LNCAP (cell line): ENCODE results near the gene CD80.

Experiments used
- TF ChIP-seq, protein P1 (sequence below): fragments of 450-650 bp; IDR thresholded peaks from 2 replicates; pipeline ENCODE4 v1.5.1; 2017; ENCODE audit warnings: mild to moderate bottlenecking

The CD80 gene

DNA sequence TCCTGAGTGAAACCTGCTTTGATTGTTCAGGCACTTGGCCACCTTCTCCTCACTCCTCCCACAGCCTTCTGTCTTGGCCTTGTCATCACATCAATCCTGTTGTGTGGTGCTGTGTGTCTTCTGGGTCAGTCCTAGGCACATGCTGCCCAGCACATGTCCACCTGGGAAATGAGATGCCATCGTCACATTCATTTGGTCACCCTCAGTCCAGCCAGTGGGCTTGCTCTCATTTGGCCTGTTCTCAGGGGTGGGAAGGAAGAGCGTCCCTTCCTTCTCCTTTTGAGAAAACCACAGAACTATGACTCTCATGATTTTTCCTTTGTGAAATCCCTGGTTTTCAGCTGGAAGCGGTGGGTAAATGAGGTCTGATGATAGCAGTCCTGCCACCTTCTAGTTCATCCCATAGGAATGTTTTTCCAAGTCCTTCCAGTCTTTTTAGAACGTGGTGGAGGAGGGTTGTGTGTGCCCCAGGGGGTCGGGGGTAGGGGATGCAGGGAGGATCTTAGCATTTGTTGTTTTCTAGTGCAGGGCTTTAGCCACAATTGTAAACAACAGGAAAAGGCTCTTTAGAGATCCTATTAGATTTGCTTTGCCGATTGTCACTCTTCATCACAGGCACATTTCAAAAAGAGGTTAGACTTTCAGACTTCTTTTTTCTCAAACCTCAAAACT is 29.8 kb upstream of the CD80 start:
- TF ChIP-seq, protein P1, sequence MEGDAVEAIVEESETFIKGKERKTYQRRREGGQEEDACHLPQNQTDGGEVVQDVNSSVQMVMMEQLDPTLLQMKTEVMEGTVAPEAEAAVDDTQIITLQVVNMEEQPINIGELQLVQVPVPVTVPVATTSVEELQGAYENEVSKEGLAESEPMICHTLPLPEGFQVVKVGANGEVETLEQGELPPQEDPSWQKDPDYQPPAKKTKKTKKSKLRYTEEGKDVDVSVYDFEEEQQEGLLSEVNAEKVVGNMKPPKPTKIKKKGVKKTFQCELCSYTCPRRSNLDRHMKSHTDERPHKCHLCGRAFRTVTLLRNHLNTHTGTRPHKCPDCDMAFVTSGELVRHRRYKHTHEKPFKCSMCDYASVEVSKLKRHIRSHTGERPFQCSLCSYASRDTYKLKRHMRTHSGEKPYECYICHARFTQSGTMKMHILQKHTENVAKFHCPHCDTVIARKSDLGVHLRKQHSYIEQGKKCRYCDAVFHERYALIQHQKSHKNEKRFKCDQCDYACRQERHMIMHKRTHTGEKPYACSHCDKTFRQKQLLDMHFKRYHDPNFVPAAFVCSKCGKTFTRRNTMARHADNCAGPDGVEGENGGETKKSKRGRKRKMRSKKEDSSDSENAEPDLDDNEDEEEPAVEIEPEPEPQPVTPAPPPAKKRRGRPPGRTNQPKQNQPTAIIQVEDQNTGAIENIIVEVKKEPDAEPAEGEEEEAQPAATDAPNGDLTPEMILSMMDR = no peak

GRCh38 chr3:119588112-119588511 is 28.7 kb upstream of the CD80 start:
- TF ChIP-seq, protein P1 = no peak

- TF ChIP-seq, protein P1 = no peak
Measured at GRCh38 chr3:119586733-119587172, 27.3 kb upstream of the CD80 start.

GRCh38 chr3:119585856-119586570 is 26.6 kb upstream of the CD80 start:
- TF ChIP-seq, protein P1 = no peak

DNA sequence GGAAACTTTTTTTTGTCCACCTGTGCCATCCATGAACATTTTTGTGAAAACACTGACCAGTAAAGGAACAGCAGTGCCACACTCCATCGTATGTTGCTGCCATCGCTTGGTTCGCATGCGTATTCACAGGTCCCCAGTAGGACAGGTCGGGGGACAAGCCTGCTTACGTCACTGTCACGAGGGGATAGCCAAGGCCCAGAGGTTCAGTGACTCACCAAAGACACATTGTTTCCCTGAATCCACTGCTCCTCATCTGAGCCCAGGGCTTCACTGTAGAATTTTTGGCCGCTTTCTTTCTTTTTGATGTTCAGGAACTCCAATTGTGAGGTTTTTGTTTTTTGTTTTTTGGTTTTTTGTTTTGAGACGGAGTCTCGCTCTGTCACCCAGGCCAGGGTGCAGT is 25.8 kb upstream of the CD80 start:
- TF ChIP-seq, protein P1 = no peak

DNA sequence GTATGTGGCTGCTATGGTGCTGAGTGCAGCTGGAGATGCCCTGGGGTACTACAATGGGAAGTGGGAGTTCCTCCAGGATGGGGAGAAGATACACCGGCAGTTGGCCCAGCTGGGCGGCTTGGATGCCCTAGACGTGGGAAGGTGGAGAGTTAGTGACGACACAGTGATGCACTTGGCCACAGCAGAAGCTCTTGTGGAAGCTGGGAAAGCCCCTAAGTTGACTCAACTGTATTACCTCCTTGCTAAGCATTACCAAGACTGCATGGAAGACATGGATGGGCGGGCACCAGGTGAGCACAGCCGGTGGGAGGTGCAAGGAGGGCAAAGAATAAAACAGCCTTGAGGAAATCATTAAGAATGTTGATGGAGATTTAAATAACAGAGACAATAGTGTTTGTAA is 22.8 kb upstream of the CD80 start:
- TF ChIP-seq, protein P1 = no peak

DNA sequence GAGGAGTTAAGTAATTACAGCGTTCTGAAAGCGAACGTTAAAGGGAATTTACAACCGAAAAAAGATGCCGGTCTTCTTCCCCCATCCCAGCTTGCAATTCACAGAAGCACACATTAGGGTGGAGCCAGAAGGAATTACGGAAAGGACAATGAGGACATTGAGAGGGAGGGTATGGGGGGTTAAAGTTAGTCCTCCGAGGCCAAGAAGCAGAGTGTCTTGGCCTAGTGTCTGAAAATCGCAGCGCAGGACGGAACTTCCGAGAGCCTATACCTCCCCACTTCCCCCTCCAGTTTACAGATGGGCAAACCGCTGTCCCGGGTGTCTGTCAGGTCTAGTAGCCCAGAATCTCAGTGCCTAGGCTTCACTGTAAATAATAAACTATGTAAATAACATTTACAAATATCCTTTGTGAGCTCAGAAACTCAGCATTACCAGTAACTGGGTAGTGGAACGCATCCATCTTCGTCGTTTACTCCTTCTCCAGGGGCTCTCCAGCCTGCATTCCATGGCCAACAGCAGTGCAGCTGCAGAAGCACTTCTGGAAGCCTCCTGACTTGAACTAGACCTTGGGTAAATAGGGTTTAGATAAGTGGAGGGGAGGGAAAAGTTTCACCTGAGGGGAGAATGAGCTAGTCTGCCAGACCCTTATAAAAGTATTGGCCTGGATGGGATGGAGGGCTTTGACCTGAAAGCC is 20.8 kb upstream of the CD80 start:
- TF ChIP-seq, protein P1 = no peak
